GM19240 (cell line): Measurements from ENCODE around the gene COTL1.

ENCODE experiments used
- DNase-seq: peaks from one replicate; pipeline ENCODE4 v3.0.0; 2011; ENCODE audit warnings: low spot score; ENCODE audit not compliant: insufficient read length

COTL1 gene

GRCh38 chr16:84614968-84615813 is 2.7 kb downstream of the COTL1 start:
- no peak for DNase-seq

GRCh38 chr16:84614623-84614967 is 3.3 kb downstream of the COTL1 start:
- no peak for DNase-seq

- DNase-seq = no peak
Observed at GRCh38 chr16:84614073-84614459, 3.8 kb downstream of the COTL1 start.

GRCh38 chr16:84613408-84614072 is 4.3 kb downstream of the COTL1 start:
- DNase-seq = no peak

GRCh38 chr16:84612686-84613085 is 5.2 kb downstream of the COTL1 start:
- no peak for DNase-seq

- no peak for DNase-seq
Observed at GRCh38 chr16:84611041-84611440, 6.8 kb downstream of the COTL1 start.

- DNase-seq = no peak
Observed at GRCh38 chr16:84610376-84610775, 7.5 kb downstream of the COTL1 start.

GRCh38 chr16:84609563-84610177 is 8.2 kb downstream of the COTL1 start:
- no peak for DNase-seq

- no peak for DNase-seq
Observed at GRCh38 chr16:84608282-84608681, 9.6 kb downstream of the COTL1 start.

- no peak for DNase-seq
Observed at GRCh38 chr16:84607694-84608093, 10.2 kb downstream of the COTL1 start.

- no peak for DNase-seq
Observed at GRCh38 chr16:84607061-84607460, 10.8 kb downstream of the COTL1 start.

GRCh38 chr16:84606081-84606875 is 11.6 kb downstream of the COTL1 start:
- DNase-seq = no peak

- DNase-seq = no peak
Observed at GRCh38 chr16:84605339-84605848, 12.5 kb downstream of the COTL1 start.

GRCh38 chr16:84604477-84605013 is 13.3 kb downstream of the COTL1 start:
- no peak for DNase-seq

GRCh38 chr16:84603940-84604339 is 13.9 kb downstream of the COTL1 start:
- DNase-seq = no peak

- DNase-seq = no peak
Observed at GRCh38 chr16:84603140-84603816, 14.6 kb downstream of the COTL1 start.

GRCh38 chr16:84600343-84601229 is 17.3 kb downstream of the COTL1 start:
- DNase-seq = no peak

- DNase-seq = no peak
Observed at GRCh38 chr16:84599521-84600202, 18.2 kb downstream of the COTL1 start.

GRCh38 chr16:84598360-84598759 is 19.5 kb downstream of the COTL1 start:
- no peak for DNase-seq
